ENCODE results near the gene RCOR3.
"Not testable (repeated sequence)": the region's sequence is repeated elsewhere in the genome, so short reads cannot be mapped to it uniquely, and the experiment has no call there.

Gene RCOR3

DNA sequence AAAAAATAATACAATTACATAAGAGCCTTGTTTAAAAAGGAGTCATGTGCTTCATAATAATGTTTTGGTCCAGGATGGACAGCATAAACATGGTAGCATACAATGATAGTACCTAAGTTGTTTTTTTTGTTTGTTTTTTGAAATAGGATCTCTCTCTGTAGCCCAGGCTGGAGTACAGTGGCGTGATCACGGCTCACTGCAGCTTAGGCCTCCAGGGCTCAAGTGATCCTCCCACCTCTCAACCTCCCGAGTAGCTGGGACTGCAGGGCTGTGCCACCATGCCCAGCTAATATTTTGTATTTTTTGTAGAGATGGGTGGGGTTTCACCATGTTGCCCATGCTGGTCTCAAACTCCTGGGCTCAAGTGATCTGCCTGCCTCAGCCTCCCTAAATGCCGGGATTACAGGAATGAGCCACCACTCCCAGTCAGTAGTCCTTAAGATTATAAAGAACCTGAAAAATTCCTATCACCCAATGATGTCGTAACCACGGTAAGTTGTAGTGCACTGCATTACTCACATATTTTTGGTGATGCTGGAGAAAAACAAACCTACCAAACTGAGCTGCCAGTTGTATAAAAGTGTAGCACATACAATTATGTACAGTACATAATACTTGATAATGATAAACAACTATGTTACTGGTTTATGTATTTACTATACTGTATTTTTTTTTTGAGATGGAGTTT, 22.4 kb upstream of the RCOR3 start:
- H3K27me3 ChIP-seq (ENCODE audit: control insufficient read depth, insufficient read depth, low read length) = no peaks in the 10 kb centered on the region
- no peaks in the 10 kb centered on the region for H3K36me3 ChIP-seq (ENCODE audit: control insufficient read depth, insufficient read depth, low read length)
- no peak overlapping the region for H3K27ac ChIP-seq (ENCODE audit: low read depth, low read length)
- H3K9me3 ChIP-seq (ENCODE audit: control insufficient read depth, insufficient read depth, low read depth, low read length) = no peaks in the 10 kb centered on the region
- H3K4me3 ChIP-seq (ENCODE audit: low read depth, low read length) = no peak overlapping the region
- H3K9ac ChIP-seq (ENCODE audit: low read length) = no peak overlapping the region
- H3K4me1 ChIP-seq (ENCODE audit: control insufficient read depth, insufficient read depth, low read length) = no peaks in the 10 kb centered on the region

GRCh38 chr1:211237579-211237978, 21.6 kb upstream of the RCOR3 start:
- no peak overlapping the region for H3K9ac ChIP-seq (ENCODE audit: low read length)
- no peak overlapping the region for H3K4me3 ChIP-seq (ENCODE audit: low read depth, low read length)
- no peaks in the 10 kb centered on the region for H3K27me3 ChIP-seq (ENCODE audit: control insufficient read depth, insufficient read depth, low read length)
- H3K9me3 ChIP-seq (ENCODE audit: control insufficient read depth, insufficient read depth, low read depth, low read length) = no peaks in the 10 kb centered on the region
- H3K36me3 ChIP-seq (ENCODE audit: control insufficient read depth, insufficient read depth, low read length) = no peaks in the 10 kb centered on the region
- no peak overlapping the region for H3K27ac ChIP-seq (ENCODE audit: low read depth, low read length)
- H3K4me1 ChIP-seq (ENCODE audit: control insufficient read depth, insufficient read depth, low read length) = no peaks in the 10 kb centered on the region

DNA sequence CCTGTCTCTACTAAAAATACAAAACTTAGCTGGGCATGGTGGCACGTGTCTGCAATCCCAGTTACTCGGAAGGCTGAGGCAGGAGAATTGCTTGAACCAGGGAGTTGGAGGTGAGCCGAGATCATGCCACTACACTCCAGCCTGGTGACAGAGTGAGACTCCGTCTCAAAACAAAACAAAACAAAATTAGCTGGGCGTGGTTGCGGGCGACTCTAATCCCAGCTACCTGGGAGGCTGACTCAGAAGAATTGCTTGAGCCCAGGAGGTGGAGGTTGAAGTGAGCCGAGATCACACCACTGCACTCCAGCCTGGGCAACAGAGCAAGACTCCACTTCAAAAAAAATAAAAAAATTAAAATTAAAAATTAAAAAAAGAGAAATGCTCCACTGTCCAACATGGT, 18.6 kb upstream of the RCOR3 start:
- not testable (repeated sequence) for H3K4me1 ChIP-seq (ENCODE audit: control insufficient read depth, insufficient read depth, low read length); H3K27ac ChIP-seq (ENCODE audit: low read depth, low read length); H3K36me3 ChIP-seq (ENCODE audit: control insufficient read depth, insufficient read depth, low read length); H3K27me3 ChIP-seq (ENCODE audit: control insufficient read depth, insufficient read depth, low read length); H3K4me3 ChIP-seq (ENCODE audit: low read depth, low read length); H3K9me3 ChIP-seq (ENCODE audit: control insufficient read depth, insufficient read depth, low read depth, low read length); H3K9ac ChIP-seq (ENCODE audit: low read length)

DNA sequence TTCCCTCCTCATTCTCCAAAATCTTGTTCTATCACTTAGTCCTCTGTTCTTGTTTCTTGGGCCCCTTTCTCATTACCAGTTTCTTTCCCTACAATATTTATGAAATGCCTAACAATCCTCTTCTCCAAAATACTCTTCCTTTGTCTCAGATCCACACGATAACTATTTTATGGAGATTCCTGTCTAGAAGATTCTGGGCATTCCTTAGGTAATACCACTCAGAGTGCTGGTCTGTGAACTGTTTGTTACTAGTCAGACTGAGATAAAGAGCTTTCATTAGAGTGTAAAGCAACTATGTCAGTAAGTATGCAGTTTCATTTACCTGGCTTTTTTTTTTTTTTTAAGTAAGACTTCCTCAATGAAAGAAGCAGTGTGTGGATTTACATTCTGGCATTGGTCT, 18.1 kb upstream of the RCOR3 start:
- no peak overlapping the region for H3K9ac ChIP-seq (ENCODE audit: low read length)
- no peaks in the 10 kb centered on the region for H3K9me3 ChIP-seq (ENCODE audit: control insufficient read depth, insufficient read depth, low read depth, low read length)
- H3K27me3 ChIP-seq (ENCODE audit: control insufficient read depth, insufficient read depth, low read length) = no peaks in the 10 kb centered on the region
- H3K27ac ChIP-seq (ENCODE audit: low read depth, low read length) = no peak overlapping the region
- no peak overlapping the region for H3K4me3 ChIP-seq (ENCODE audit: low read depth, low read length)
- no peaks in the 10 kb centered on the region for H3K36me3 ChIP-seq (ENCODE audit: control insufficient read depth, insufficient read depth, low read length)
- no peaks in the 10 kb centered on the region for H3K4me1 ChIP-seq (ENCODE audit: control insufficient read depth, insufficient read depth, low read length)

- not testable (repeated sequence) for H3K27ac ChIP-seq (ENCODE audit: low read depth, low read length); H3K36me3 ChIP-seq (ENCODE audit: control insufficient read depth, insufficient read depth, low read length); H3K9ac ChIP-seq (ENCODE audit: low read length)
Observed at GRCh38 chr1:211243639-211244038, 15.5 kb upstream of the RCOR3 start.

DNA sequence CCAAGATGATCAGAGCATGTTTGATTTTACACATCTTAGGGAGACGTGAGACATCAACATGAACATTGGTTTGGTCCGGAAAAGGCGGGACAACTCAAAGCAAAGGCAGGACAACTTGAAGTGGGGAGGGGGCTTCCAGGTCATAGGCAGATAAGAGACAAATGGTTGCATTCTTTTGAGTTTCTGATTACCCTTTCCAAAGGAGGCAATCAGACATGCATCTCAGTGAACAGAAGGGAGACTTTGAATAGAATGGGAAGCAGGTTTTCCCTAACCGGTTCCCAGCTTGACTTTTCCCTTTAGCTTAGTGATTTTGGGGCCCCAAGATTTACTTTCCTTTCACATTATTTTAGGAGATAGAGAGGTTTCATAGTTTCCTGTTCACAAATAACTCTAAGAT, 12.6 kb upstream of the RCOR3 start:
- not testable (repeated sequence) for H3K4me3 ChIP-seq (ENCODE audit: low read depth, low read length); H3K36me3 ChIP-seq (ENCODE audit: control insufficient read depth, insufficient read depth, low read length); H3K9me3 ChIP-seq (ENCODE audit: control insufficient read depth, insufficient read depth, low read depth, low read length); H3K27ac ChIP-seq (ENCODE audit: low read depth, low read length); H3K27me3 ChIP-seq (ENCODE audit: control insufficient read depth, insufficient read depth, low read length); H3K9ac ChIP-seq (ENCODE audit: low read length)
- H3K4me1 ChIP-seq (ENCODE audit: control insufficient read depth, insufficient read depth, low read length) = peaks cover 11% of the 10 kb centered on the region

More at GRCh38 chr1:211243639-211244038, 15.5 kb upstream of the RCOR3 start:
- not testable (repeated sequence) for H3K4me3 ChIP-seq (ENCODE audit: low read depth, low read length); H3K9me3 ChIP-seq (ENCODE audit: control insufficient read depth, insufficient read depth, low read depth, low read length); H3K27me3 ChIP-seq (ENCODE audit: control insufficient read depth, insufficient read depth, low read length)
- H3K4me1 ChIP-seq (ENCODE audit: control insufficient read depth, insufficient read depth, low read length) = peaks cover 11% of the 10 kb centered on the region

DNA sequence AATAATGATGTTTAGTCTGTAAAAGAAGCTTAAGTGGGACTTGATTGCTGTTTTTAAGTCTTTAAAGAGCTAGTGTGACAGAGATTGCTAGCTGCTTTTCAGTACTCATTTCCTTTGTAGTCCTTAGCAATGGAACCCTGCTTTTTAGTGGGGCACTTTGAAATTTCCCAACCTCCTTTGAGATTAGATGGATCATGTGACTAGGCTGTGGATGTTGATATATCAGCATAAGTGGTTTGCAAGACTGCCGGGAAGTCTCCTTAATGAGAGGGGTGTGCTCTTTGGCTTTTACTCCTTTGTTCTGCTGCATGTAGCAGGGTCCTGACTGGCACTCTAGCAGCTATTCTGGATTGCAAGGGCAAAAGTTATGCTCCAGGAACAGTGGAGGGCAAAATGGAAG, 11.2 kb upstream of the RCOR3 start:
- Histone ChIP-seq H3K9ac (ENCODE audit: low read length) (no peak overlapping the region), H3K36me3 (ENCODE audit: control insufficient read depth, insufficient read depth, low read length) (no peaks in the 10 kb centered on the region), H3K27me3 (ENCODE audit: control insufficient read depth, insufficient read depth, low read length) (no peaks in the 10 kb centered on the region), H3K4me1 (ENCODE audit: control insufficient read depth, insufficient read depth, low read length) (peaks cover 11% of the 10 kb centered on the region), H3K9me3 (ENCODE audit: control insufficient read depth, insufficient read depth, low read depth, low read length) (no peaks in the 10 kb centered on the region), H3K4me3 (ENCODE audit: low read depth, low read length) (no peak overlapping the region), H3K27ac (ENCODE audit: low read depth, low read length) (no peak overlapping the region)

DNA sequence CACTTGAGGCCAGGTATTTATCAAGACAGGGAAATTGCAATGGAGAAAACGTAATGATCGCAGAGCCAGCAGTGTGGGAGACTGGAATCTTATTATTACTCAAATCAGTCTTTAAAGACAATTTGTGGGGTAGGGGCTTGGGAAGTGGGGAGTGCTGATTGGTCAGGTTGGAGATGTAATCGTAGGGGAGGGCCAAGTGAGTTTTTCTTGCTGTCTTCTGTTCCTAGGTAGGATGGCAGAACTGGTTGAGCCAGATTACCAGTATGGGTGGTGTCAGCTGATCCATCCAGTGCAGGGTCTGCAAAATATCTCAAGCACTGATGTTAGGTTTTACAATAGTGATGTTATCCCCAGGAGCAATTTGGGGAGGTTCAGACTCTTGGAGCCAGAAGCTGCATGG, 9.6 kb upstream of the RCOR3 start:
- not testable (repeated sequence) for H3K27me3 ChIP-seq (ENCODE audit: control insufficient read depth, insufficient read depth, low read length); H3K36me3 ChIP-seq (ENCODE audit: control insufficient read depth, insufficient read depth, low read length); H3K9ac ChIP-seq (ENCODE audit: low read length); H3K27ac ChIP-seq (ENCODE audit: low read depth, low read length); H3K9me3 ChIP-seq (ENCODE audit: control insufficient read depth, insufficient read depth, low read depth, low read length); H3K4me3 ChIP-seq (ENCODE audit: low read depth, low read length)
- H3K4me1 ChIP-seq (ENCODE audit: control insufficient read depth, insufficient read depth, low read length) = peaks cover 11% of the 10 kb centered on the region

GRCh38 chr1:211257826-211258225, 1.3 kb upstream of the RCOR3 start:
- Histone ChIP-seq H3K4me3 (ENCODE audit: low read depth, low read length) (peak overlapping the region; percentile 82), H3K9me3 (ENCODE audit: control insufficient read depth, insufficient read depth, low read depth, low read length) (no peaks in the 10 kb centered on the region), H3K27me3 (ENCODE audit: control insufficient read depth, insufficient read depth, low read length) (no peaks in the 10 kb centered on the region), H3K36me3 (ENCODE audit: control insufficient read depth, insufficient read depth, low read length) (no peaks in the 10 kb centered on the region; the same call in 1 of the 2 replicates), H3K4me1 (ENCODE audit: control insufficient read depth, insufficient read depth, low read length) (peaks cover 17% of the 10 kb centered on the region), H3K27ac (ENCODE audit: low read depth, low read length) (peak overlapping the region; percentile 95), H3K9ac (ENCODE audit: low read length) (peak overlapping the region; percentile 93)

- H3K9me3 ChIP-seq (ENCODE audit: control insufficient read depth, insufficient read depth, low read depth, low read length) = no peaks in the 10 kb centered on the region
Observed at GRCh38 chr1:211258310-211258755, 833 bp upstream of the RCOR3 start.

GRCh38 chr1:211259638-211260126, 516 bp downstream of the RCOR3 start:
- peak overlapping the region; percentile 99; the same call in 1 of the 2 replicates for H3K27ac ChIP-seq (ENCODE audit: low read depth, low read length)
- peak overlapping the region; percentile 100 for H3K9ac ChIP-seq (ENCODE audit: low read length)
- peaks cover 4% of the 10 kb centered on the region; the same call in 1 of the 2 replicates for H3K36me3 ChIP-seq (ENCODE audit: control insufficient read depth, insufficient read depth, low read length)
- H3K9me3 ChIP-seq (ENCODE audit: control insufficient read depth, insufficient read depth, low read depth, low read length) = no peaks in the 10 kb centered on the region
- peak overlapping the region; percentile 100 for H3K4me3 ChIP-seq (ENCODE audit: low read depth, low read length)
- peaks cover 17% of the 10 kb centered on the region for H3K4me1 ChIP-seq (ENCODE audit: control insufficient read depth, insufficient read depth, low read length)
- H3K27me3 ChIP-seq (ENCODE audit: control insufficient read depth, insufficient read depth, low read length) = no peaks in the 10 kb centered on the region

More at GRCh38 chr1:211258310-211258755, 833 bp upstream of the RCOR3 start:
- H3K27me3 ChIP-seq (ENCODE audit: control insufficient read depth, insufficient read depth, low read length) = no peaks in the 10 kb centered on the region
- H3K27ac ChIP-seq (ENCODE audit: low read depth, low read length) = peak overlapping the region; percentile 95
- H3K9ac ChIP-seq (ENCODE audit: low read length) = peak overlapping the region; percentile 93
- H3K36me3 ChIP-seq (ENCODE audit: control insufficient read depth, insufficient read depth, low read length) = no peaks in the 10 kb centered on the region; the same call in 1 of the 2 replicates
- H3K4me1 ChIP-seq (ENCODE audit: control insufficient read depth, insufficient read depth, low read length) = peaks cover 17% of the 10 kb centered on the region
- H3K4me3 ChIP-seq (ENCODE audit: low read depth, low read length) = peak overlapping the region; percentile 82
